ENCODE results near the gene TTC3.

The TTC3 gene

GRCh38 chr21:37059181-37059580, 13.9 kb upstream of the TTC3 start:
- no peak for DNase-seq (ENCODE audit: low read depth, low spot score)

GRCh38 chr21:37060296-37060695, 12.8 kb upstream of the TTC3 start:
- DNase-seq (ENCODE audit: low read depth, low spot score), result no peak

- no peak for DNase-seq (ENCODE audit: low read depth, low spot score)
Observed at GRCh38 chr21:37061926-37062592, 11.0 kb upstream of the TTC3 start.

- DNase-seq (ENCODE audit: low read depth, low spot score), result no peak
Observed at GRCh38 chr21:37062593-37062935, 10.5 kb upstream of the TTC3 start.

- DNase-seq (ENCODE audit: low read depth, low spot score), result no peak
Observed at GRCh38 chr21:37063433-37063832, 9.6 kb upstream of the TTC3 start.

GRCh38 chr21:37064841-37065240, 8.2 kb upstream of the TTC3 start:
- DNase-seq (ENCODE audit: low read depth, low spot score), result no peak

GRCh38 chr21:37065561-37066177, 7.4 kb upstream of the TTC3 start:
- DNase-seq (ENCODE audit: low read depth, low spot score), result no peak

- no peak for DNase-seq (ENCODE audit: low read depth, low spot score)
Observed at GRCh38 chr21:37071561-37072273, 1.3 kb upstream of the TTC3 start.

- no peak for DNase-seq (ENCODE audit: low read depth, low spot score)
Observed at GRCh38 chr21:37072274-37072987, 623 bp upstream of the TTC3 start.

GRCh38 chr21:37073417-37074196, 553 bp downstream of the TTC3 start:
- DNase-seq (ENCODE audit: low read depth, low spot score), result no peak

- DNase-seq (ENCODE audit: low read depth, low spot score), result no peak
Observed at GRCh38 chr21:37074197-37074510, 1.1 kb downstream of the TTC3 start.

GRCh38 chr21:37074546-37074945, 1.5 kb downstream of the TTC3 start:
- no peak for DNase-seq (ENCODE audit: low read depth, low spot score)

- no peak for DNase-seq (ENCODE audit: low read depth, low spot score)
Observed at GRCh38 chr21:37075214-37075770, 2.2 kb downstream of the TTC3 start.

GRCh38 chr21:37076087-37076850, 3.2 kb downstream of the TTC3 start:
- no peak for DNase-seq (ENCODE audit: low read depth, low spot score)

- DNase-seq (ENCODE audit: low read depth, low spot score), result no peak
Observed at GRCh38 chr21:37077403-37077802, 4.3 kb downstream of the TTC3 start.

- DNase-seq (ENCODE audit: low read depth, low spot score), result no peak
Observed at GRCh38 chr21:37079211-37079824, 6.3 kb downstream of the TTC3 start.

- no peak for DNase-seq (ENCODE audit: low read depth, low spot score)
Observed at GRCh38 chr21:37082375-37082774, 9.3 kb downstream of the TTC3 start.

- no peak for DNase-seq (ENCODE audit: low read depth, low spot score)
Observed at GRCh38 chr21:37082856-37083528, 9.9 kb downstream of the TTC3 start.

- DNase-seq (ENCODE audit: low read depth, low spot score), result no peak
Observed at GRCh38 chr21:37085726-37086125, 12.7 kb downstream of the TTC3 start.

- DNase-seq (ENCODE audit: low read depth, low spot score), result no peak
Observed at GRCh38 chr21:37087188-37087587, 14.1 kb downstream of the TTC3 start.

All from iPS DF 19.7 (cell line).